Measurements from ENCODE around the gene PAK5.

PAK5 gene

DNA sequence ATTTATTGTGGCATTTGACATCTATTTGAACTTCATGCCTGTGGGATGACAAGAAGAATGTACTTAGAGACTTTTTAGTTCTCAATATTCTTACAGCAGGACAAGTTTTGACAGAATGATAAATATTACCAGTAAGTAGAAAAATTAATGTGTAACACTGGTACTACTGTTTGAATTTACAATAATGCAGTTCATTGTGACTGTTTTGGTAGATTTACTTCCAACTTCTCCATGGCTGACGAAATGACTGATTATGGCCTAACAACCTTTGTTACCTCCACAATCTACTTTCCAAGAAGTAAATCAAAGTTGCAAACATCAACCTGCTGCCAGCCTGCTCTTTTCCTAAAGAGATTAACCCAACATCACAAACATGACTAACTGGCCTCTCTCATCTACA is 38.5 kb downstream of the PAK5 start:
- DNase-seq (ENCODE audit: insufficient read length, low spot score), result no peak
- no peak for FAIRE-seq
- TF ChIP-seq, protein P1, sequence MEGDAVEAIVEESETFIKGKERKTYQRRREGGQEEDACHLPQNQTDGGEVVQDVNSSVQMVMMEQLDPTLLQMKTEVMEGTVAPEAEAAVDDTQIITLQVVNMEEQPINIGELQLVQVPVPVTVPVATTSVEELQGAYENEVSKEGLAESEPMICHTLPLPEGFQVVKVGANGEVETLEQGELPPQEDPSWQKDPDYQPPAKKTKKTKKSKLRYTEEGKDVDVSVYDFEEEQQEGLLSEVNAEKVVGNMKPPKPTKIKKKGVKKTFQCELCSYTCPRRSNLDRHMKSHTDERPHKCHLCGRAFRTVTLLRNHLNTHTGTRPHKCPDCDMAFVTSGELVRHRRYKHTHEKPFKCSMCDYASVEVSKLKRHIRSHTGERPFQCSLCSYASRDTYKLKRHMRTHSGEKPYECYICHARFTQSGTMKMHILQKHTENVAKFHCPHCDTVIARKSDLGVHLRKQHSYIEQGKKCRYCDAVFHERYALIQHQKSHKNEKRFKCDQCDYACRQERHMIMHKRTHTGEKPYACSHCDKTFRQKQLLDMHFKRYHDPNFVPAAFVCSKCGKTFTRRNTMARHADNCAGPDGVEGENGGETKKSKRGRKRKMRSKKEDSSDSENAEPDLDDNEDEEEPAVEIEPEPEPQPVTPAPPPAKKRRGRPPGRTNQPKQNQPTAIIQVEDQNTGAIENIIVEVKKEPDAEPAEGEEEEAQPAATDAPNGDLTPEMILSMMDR (IDR thresholded peaks at IDR 0.05; ENCODE audit: insufficient read depth, missing control alignments), result no peak

DNA sequence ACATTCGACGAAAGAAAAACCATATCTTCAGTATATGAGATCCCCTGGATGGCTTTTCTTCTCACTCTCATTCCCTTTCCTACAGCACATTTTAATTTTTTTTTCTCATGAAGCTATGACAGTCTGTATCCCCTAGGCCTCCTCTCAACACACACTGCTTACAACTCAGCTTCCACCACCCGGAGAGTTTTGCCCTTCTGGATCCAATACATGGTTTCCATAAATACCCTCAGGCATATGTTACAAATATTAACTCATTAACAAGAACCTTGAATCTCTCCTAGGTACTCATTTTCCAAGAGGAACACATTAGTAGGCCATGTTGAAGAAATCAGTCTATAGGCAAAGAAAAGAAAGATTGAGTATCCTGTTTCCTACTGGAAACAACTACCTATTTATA is 44.0 kb downstream of the PAK5 start:
- TF ChIP-seq, protein P1 (IDR thresholded peaks at IDR 0.05; ENCODE audit: insufficient read depth, missing control alignments), result no peak
- FAIRE-seq, result no peak
- no peak for DNase-seq (ENCODE audit: insufficient read length, low spot score)

DNA sequence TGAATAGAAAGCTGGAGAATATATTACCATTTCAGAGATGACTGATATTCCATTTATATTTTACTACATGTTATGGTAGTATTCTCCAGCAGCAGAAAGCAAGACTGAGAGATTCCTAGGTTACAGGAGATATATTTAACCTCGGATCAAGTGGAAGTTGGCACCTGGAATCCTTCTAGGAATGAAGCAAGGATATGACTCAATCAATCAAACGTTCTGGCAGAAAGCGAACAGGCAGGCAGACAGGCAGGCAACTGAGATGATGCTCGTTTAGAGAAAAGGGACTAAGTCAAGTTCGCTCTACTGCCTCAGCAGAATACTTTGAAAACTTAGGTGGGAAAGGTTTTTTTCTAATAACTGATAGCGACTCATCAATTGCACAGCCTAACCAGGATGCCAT is 46.2 kb downstream of the PAK5 start:
- DNase-seq (ENCODE audit: insufficient read length, low spot score) (no peak), FAIRE-seq (no peak)
- TF ChIP-seq, protein P1 (IDR thresholded peaks at IDR 0.05; ENCODE audit: insufficient read depth, missing control alignments), result no peak

DNA sequence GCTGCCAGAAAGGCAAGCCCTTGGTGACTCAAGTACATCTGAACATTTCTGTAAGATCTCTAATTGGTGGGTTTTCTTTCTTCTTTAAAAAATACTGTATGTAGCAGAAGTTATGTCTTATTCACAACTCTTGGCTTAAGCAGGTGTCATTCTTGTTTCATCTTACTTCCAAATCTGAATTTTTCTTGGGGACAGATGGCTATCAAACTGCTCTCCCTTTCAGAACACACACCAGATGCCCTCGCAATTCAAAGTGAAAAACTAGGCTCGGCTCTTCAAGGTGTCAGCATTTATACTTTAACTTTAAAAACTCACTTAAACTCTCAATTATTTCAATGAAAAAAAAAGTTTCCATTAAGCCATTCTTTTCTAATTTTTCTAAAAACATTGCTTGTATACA is 49.7 kb downstream of the PAK5 start:
- FAIRE-seq (no peak), DNase-seq (ENCODE audit: insufficient read length, low spot score) (no peak)
- TF ChIP-seq, protein P1 (IDR thresholded peaks at IDR 0.05; ENCODE audit: insufficient read depth, missing control alignments), result no peak

DNA sequence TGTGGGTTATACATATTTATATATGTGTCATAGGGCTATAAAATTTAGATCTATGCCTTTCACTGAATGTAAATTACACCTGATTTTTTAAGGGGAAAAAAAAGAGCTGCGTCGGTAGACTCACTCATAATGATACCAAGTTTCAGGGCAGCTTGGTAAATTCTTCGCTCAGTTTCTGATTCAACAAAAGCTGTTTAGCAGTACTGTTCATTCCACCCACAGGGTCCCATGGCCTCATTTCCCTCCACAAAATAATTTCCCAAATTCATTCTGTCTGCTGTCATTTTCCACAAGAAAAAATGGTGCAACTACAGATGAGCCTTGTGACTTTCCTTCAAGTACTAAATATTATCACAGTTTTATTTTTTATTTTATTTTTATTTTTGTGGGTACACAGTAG is 63.7 kb downstream of the PAK5 start:
- DNase-seq (ENCODE audit: insufficient read length, low spot score), result no peak
- FAIRE-seq, result no peak
- TF ChIP-seq, protein P1 (IDR thresholded peaks at IDR 0.05; ENCODE audit: insufficient read depth, missing control alignments), result no peak

DNA sequence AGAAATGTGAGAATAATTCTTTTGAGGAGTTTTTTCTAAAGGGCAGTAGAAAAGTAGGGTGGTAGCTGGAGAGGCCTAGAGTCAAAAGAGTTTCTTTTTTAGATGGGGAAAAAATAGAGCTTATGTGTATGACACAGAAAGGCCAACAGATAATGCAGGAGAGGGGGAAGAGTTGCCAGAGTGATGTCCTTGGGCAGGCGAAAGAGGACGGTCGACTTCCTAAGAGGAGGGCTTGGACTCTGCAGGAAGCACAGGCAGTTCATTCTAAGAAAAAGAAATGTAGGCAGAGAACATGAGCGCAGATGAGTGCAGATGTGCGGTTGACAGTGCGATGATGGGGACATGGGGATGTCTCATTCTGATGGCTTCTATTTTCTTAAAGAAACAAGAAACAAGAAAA is 68.9 kb downstream of the PAK5 start:
- TF ChIP-seq, protein P1 (IDR thresholded peaks at IDR 0.05; ENCODE audit: insufficient read depth, missing control alignments), result no peak
- DNase-seq (ENCODE audit: insufficient read length, low spot score), result no peak
- no peak for FAIRE-seq

DNA sequence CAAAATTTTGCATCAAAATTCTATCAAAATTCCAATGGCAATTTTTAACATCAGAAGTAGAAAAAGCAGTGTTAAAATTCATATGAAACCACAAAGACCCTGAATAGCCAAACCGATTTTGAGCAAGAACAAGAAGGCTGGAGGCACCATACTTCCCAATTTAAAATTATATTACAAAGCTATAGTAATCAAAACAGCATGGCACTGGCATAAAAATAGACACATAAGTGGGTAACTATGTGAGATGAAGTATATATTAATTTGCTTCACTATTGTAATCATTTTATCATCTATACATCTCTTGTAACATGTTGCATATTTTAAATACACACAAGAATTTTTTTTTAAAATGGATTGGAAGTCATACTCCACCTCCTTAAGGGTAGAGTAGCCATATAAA is 77.4 kb downstream of the PAK5 start:
- no peak for DNase-seq (ENCODE audit: insufficient read length, low spot score)
- no peak for FAIRE-seq
- TF ChIP-seq, protein P1 (IDR thresholded peaks at IDR 0.05; ENCODE audit: insufficient read depth, missing control alignments), result no peak
